ENCODE data around the gene C1orf232.
A peak's percentile ranks its signal among the peaks of the same experiment; 100 is the strongest.

Gene C1orf232

DNA sequence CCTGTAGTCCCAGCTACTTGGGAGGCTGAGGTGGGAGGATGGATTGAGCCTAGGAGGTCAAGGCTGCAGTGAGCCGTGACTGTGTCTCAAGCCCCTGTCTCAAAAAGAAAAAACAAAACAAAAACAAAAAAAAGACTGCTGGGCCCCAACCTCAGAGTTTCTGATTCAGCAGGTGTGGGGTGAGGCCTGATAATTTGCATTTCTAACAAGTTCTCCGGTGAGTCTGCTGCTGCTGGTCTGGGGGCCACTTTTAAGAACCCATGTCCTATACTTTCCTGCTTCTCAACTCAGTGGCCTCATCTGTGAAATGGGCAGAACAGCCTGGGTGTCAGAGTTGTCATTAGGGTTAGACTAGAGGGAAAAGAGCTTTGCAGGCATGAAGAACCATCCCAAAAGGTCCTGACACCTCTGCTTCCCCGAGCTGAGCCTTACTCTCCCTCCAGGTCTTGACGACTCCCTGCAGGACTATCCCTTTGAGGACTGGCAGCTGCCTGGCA is 11.3 kb upstream of the C1orf232 start:
- H3K4me3 ChIP-seq (ENCODE audit: low read depth, low read length): no peak overlapping the region
- peak; percentile 19 for DNase-seq (ENCODE audit: low read depth)
- TF ChIP-seq, protein P1, sequence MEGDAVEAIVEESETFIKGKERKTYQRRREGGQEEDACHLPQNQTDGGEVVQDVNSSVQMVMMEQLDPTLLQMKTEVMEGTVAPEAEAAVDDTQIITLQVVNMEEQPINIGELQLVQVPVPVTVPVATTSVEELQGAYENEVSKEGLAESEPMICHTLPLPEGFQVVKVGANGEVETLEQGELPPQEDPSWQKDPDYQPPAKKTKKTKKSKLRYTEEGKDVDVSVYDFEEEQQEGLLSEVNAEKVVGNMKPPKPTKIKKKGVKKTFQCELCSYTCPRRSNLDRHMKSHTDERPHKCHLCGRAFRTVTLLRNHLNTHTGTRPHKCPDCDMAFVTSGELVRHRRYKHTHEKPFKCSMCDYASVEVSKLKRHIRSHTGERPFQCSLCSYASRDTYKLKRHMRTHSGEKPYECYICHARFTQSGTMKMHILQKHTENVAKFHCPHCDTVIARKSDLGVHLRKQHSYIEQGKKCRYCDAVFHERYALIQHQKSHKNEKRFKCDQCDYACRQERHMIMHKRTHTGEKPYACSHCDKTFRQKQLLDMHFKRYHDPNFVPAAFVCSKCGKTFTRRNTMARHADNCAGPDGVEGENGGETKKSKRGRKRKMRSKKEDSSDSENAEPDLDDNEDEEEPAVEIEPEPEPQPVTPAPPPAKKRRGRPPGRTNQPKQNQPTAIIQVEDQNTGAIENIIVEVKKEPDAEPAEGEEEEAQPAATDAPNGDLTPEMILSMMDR (IDR thresholded peaks at IDR 0.05; ENCODE audit: low read depth, low read length, missing control alignments): no peak

DNA sequence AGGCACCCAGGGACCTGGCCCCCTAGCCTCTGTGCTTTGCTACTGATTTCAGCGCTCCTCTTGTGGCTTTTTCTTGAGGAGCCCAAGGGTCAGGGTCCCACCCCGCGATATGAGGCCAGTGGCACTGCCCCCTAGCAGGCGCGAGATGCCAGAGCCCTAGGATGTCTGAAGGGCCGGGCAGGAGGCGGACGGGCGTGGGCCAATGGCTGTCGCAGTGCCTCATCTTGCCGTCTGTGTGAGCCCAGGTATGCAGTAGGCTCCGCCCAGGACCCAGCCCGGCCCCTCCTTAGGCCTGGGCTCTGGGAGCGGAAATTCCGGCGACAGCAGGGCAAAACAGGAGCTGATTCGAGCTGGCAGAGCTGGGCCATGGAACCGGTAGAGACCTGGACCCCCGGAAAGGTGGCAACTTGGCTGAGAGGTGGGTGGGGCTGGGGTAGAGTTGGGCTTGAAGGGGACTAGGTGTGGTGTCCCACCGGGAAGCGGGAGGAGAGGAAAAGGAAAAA is 8.5 kb upstream of the C1orf232 start, which contains the start of gene CNKSR1:
Gene CNKSR1 (plus strand): TSS at position 310 of the 503 bp plus-strand sequence. CDS start 57 bp downstream, at position 367.
- DNase-seq (ENCODE audit: low read depth): no peak
- H3K4me3 ChIP-seq (ENCODE audit: low read depth, low read length): no peak within 1 kb of the TSS
- TF ChIP-seq, protein P1 (IDR thresholded peaks at IDR 0.05; ENCODE audit: low read depth, low read length, missing control alignments): no peak

DNA sequence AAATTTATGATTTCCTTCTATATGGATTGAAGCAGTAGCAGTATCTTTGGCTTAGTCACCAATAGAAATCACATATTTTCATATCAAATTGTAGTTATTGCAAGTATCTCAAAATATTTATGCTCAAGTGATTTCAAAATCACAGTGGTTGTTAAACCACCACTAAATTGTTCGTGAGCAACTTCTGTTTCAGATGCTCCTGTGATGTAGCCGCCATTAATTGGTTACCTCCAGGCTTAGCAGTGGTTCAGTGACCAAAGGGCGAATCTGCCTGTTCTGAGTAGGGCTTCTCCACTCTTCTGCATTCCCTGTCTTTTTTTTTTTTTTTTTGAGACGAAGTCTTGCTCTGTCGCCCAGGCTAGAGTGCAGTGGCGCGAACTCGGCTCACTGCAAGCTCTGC is 6.6 kb upstream of the C1orf232 start:
- H3K4me3 ChIP-seq (ENCODE audit: low read depth, low read length): no peak overlapping the region
- DNase-seq (ENCODE audit: low read depth): no peak
- TF ChIP-seq, protein P1 (IDR thresholded peaks at IDR 0.05; ENCODE audit: low read depth, low read length, missing control alignments): no peak

DNA sequence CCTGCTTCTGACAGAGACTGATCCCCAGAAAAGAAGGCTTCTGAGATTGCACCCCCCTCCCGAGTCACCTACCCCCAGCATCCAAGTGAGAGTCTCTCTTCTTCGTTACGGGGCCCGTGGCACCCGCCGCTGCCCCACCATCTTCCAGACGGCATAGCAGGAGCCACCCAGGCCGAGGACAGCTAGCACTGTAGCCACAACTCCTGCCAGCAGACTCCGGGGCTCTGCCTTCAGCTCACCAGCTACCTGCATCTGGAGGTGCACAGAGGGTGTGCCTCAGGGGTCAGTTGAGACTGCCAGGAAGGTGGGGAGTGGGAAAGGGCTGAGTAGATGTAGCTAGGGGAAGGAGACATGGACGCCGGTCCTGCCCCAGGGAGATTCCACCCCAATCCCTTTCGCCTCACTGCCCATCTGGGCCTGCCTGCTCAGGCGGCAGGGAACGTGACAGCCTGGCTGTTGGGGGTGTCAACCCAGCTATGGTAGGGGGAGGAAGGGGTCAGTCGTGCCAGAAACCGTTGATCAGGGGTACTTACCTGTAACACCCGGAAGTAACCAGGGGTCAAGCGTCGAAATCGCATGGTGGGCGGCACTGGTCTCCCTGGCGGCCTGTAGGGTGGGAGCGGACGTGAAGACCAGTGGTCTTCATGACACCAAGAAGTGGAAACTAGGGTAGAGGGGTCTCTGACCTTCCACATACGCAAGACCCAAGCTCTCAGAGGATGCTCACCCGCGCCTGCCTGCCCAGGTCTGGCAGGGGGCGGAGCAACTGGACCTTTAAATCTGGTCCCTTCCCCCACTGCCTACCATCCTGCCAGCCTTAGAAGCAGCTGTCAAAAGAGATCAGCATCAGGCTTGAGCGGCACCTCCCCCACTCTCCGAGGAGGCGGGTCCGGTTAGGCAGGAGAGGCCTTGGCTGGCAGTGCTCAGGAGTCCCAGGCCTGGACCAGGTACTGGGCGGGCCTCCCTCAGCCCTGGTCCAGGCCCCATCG is 2.6 kb upstream of the C1orf232 start, which contains the start of gene ZNF593OS:
Gene ZNF593OS (minus strand): TSS at position 749 of the 989 bp plus-strand sequence. CDS start 171 bp downstream, at position 578.
- peak within 1 kb of the TSS; percentile 87 for H3K4me3 ChIP-seq (ENCODE audit: low read depth, low read length)
- no peak for DNase-seq (ENCODE audit: low read depth)
- TF ChIP-seq, protein P1 (IDR thresholded peaks at IDR 0.05; ENCODE audit: low read depth, low read length, missing control alignments): no peak

DNA sequence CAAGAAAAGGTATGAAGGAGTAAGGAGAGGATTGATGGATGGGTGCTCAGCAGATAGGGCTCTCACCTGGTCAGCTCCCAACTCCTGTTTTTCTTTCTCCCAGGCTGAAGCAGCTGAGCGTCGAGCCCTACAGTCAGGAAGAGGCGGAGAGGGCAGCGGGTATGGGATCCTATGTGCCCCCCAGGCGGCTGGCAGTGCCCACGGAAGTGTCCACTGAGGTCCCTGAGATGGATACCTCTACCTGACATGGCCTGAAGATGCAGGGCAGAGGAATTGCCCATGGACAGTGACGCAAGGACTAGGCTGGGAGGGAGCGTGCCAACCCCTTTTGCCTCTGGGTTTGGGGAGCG is 1.7 kb upstream of the C1orf232 start:
- TF ChIP-seq, protein P1 (IDR thresholded peaks at IDR 0.05; ENCODE audit: low read depth, low read length, missing control alignments): no peak
- DNase-seq (ENCODE audit: low read depth): no peak
- peak overlapping the region; percentile 87 for H3K4me3 ChIP-seq (ENCODE audit: low read depth, low read length)

DNA sequence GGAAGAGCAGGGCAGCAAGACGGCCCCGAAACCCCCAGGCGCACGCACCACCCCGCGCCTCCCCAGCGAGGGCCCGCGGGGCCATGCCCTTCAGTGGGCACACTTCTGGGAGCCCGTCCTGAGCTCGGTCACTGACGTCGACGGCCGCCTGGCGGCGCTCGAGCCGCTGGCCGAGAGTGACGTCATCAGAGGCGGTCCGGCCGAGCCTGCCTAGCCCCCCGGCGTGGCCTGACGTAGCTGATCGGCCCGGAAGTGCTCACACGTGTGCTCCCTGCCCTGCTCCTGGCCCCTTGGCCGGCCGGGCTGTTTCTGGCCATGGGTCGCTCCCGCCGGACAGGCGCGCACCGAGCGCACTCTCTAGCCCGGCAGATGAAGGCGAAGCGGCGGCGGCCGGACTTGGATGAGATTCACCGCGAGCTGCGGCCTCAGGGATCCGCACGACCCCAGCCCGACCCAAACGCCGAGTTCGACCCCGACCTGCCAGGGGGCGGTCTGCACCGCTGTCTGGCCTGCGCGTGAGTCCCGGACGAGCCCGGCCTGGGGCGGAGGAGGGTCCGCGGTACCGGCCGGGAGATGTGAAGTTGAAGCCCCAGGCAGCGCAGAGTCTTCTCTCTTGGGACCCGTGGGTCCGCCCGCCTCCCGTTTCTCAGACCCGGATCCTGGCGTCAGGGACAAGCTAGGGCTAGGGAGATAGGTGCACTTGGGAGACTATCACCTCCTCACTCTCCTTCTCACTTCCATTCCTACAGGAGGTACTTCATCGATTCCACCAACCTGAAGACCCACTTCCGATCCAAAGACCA is 1.1 kb upstream of the C1orf232 start, which contains the start of gene ZNF593:
Gene ZNF593 (plus strand): TSS at position 240 of the 803 bp plus-strand sequence. CDS start 76 bp downstream, at position 316.
- TF ChIP-seq, protein P1 (IDR thresholded peaks at IDR 0.05; ENCODE audit: low read depth, low read length, missing control alignments): peak; percentile 99
- DNase-seq (ENCODE audit: low read depth): peak; percentile 71

More for the DNA sequence above, 1.1 kb upstream of the C1orf232 start, which contains the start of gene ZNF593:
- H3K4me3 ChIP-seq (ENCODE audit: low read depth, low read length): peak within 1 kb of the TSS; percentile 87

All from GM12864 (cell line).